Epidermal melanocyte (primary cell): ENCODE data around the gene ZDHHC13.

Source experiments
- DNase-seq: peaks from one replicate; pipeline ENCODE4 v3.0.0; 2011; ENCODE audit warnings: low spot score; ENCODE audit not compliant: insufficient read length

The ZDHHC13 gene

DNA sequence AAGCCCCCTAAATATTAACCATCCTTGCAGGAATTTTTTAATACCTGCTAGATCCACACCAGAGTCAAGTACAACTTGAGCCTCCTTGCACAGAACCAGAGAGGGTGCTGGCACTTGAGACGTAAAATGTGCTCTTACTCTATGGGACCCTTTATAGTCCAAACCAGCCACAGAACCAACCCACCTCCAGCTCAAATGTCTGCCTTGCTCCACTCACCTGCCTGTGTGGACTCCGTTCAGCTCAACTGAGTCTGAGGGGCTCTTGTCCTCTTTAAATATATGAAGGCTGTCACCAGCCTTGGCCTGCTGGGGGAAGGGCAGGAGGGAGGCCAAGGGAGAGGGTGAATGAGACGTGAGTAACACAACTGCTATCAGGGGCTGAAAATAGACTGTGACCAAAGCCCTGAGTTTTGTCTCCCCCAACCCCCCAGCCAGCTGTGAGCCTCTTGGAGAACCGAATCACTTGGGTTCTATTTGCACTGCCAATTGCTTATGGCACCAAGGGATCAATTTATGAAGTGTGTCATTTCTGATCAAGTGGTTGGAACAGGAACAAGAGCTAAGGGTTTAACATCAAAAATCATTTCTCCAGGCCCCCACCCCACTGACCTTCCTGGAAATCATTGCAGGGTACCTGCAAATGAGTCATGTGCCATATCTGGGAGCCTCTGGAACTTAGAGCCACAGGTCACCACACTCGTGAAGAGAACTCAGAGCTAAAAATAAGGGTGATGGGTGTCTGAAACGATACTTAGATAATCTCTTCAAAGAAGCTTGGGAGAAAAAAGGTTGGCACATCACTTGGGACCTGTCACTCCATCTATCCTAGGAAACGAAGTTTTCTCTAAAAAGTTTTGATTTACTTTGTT lies 85.0 kb downstream of the ZDHHC13 start, which contains the start of gene CSRP3:
Gene CSRP3, minus strand, starts transcription at position 247 of the 869 bp plus-strand sequence. CDS start 9,535 bp downstream, outside the sequence.
- DNase-seq = no peak

GRCh38 chr11:19204836-19205235 lies 87.9 kb downstream of the ZDHHC13 start:
- DNase-seq = no peak

- no peak for DNase-seq
Observed at GRCh38 chr11:19208181-19208580, 91.2 kb downstream of the ZDHHC13 start.

DNA sequence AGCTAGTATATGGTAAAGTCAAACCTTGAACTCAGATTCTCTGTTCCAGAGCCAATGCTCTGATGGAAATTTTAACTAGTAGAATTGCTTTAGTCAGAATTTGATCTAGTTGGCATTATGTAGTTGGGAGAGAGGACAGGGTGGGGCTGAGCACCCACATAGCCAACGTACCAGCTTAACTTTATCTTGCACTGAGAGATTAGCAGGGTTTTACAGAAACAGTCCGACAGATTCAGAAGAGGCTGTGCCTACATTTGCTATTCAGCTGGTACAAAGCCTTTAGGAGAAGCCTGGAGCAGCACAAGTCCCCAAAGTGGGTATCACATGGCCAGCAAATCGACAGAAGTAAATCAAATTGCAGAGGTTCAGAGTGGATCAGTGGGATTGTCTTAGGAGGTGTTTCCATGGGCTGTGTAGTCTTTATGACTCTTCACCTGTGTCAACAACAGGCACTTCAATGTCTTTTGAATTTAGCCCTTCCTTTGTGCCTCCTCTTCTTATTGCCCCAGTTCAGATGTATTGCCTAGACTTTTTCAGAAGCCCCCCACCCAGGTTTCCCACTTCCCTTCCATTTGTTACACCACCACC lies 92.1 kb downstream of the ZDHHC13 start:
- DNase-seq = no peak

DNA sequence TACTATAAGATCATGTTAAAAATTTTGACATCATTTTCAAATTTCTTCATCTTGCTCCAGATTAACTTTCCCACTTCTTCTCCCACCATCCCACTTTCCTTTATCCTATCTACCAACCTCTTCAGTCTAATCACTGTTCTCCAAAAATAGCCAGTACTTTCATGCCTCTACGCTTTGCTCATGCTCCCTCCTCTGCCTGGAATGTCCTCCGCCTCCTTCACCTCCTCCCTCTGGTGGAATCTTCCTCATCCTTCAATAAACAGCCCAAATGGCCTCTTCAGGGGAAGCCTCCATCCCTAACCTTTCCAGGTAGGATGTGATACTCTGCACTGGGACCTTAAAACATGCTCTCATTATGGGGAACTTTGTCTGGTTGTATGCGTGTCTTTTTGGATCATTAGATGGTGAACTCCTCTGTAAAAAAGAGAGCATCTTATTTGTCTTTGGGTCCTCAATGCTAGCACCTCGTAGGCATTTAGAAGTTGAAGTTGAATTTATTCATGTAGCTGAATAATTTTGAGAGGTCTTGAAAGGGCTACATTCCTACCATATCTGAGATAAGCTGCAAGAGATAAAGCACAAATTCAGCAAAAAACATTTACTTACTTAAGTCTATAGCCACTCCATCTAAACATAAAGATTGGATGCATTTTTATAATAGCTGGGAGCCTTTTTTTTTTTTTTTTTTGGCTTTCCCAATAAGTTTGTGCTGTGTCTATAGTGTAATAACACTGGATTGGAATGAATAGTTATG lies 92.8 kb downstream of the ZDHHC13 start:
- DNase-seq = no peak

DNA sequence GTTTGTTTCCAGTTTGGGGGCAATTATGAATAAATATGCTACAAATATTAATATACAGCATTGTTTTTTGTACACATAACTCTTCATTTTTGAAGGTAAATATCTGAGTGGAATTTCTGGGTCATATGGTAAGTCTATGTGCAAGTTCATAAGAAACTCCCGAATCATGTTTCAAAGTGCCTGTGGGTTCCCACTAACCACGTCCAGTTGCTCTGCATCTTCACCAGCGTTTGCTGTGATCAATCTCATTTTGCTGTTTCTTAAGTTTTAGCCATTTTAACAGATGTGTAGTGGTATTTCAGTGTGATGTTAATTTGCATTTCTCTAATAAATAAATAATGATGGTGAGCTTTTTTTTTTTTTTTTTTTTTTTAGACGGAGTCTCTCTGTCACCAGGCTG lies 99.1 kb downstream of the ZDHHC13 start:
- DNase-seq = no peak

DNA sequence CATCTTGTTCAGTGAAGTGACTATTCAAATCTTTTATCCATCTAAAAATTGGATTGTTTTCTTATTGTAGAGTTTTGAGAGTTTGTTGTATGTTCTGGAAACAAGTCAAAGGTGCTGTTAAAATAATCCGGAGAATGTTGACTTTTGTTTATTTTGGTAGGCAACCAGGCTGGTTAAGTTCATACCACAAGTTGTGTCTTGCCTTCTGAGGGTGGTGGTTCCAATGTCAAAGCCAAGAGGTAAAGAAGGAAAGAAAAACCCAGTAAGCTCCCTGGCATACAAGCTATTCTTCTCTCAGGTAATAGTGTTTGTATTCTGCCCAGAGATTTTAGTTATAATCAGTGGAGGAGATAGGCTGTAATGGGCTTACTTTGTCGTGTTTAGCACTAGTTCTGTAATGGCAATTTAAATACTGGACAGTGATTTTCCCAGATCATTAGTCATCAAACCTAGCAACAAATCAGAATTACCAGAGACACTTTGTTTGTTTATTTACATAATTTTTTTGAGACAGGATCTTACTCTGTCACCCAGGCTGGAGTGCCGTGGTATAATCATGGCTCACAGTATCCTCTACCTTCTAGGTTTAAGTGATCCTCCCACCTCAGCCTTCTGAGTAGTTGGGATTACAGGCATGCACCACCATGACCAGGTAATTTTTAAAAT lies 99.9 kb downstream of the ZDHHC13 start:
- DNase-seq = no peak

DNA sequence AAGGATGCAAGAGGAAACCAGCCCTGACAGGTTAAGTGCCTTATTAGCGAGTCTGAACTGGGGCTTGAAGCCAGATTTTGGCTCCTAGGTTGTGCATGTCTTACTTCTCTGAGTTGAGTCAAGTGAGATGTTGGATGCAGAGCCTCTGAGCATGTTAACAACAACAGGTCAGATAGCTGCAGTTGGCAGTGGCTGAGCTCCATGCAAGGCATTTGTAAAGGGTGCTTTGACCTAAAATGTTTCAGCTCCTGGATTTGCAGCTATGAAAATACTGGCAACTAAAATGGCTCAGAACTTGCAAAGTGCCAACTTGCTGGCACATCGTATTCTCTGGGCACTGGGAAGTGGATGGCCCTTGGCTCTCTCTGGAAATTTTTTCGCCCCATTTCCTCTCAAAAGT lies 101.2 kb downstream of the ZDHHC13 start:
- DNase-seq = no peak

DNA sequence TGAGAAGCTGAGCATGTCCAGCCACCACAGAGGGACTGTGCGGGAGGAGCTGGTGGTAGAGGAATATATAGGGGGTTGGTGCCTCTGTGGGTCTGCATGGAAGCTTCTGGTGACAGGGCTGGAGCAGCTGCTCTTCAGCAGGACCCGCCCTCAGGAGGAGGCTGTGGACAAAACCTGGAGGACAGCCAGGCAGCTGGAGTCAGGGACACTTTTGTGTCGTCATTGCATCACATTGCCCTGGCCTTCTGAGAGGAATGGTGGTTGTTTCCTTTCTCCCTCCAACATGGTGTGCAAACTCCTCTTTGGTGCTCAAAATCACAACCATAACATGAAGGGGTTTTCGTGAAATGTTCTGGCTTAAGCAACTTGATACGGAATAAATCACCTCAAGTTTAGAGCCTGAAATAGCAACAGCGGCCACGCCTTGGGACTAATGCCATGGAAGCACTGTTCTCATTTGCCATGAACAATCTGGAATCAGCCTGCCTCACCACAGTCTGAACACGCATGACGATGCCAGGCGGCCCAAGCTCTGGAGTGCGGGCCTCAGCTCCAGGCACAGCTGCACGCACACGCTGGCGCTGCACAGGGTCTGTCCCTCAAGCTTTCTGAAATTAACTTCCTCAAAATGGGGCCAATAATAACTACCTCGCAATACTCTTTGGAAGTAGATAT lies 102.0 kb downstream of the ZDHHC13 start:
- DNase-seq = no peak

GRCh38 chr11:19220903-19221724 lies 104.1 kb downstream of the ZDHHC13 start:
- DNase-seq = no peak

DNA sequence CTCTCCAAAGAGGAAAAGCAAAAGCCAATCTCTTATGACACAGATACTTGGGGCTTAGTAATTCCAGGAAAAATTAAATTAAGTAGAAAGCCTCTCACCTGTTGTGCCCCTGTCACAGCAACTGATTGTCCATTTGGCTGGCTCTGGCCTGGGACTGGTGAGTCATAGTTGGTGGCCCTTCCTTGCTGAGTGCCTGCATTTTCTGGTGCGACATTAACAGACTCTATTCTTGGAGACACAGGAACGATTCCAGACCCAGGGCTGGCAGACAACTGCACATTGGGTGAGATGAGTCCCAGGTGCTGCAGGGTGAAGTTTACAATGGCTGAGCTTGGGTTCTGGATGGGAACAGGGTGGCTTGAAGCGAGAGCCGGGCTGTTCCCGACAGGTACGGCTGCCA lies 108.2 kb downstream of the ZDHHC13 start:
- DNase-seq = no peak

GRCh38 chr11:19225581-19225980 lies 108.6 kb downstream of the ZDHHC13 start:
- no peak for DNase-seq
